H1 (cell line): ENCODE measurements around the gene FUT6. TPM values are rescaled to one million over a fixed set of nuclear protein-coding genes. Genes with fewer than 3 reads are reported as not detected.
A peak's percentile ranks its signal among the peaks of the same experiment; 100 is the strongest.

Experiments
- CTCF ChIA-PET: fragments of 300-600 bp; sonication (Branson Sonifier 250); formaldehyde crosslinking; loops from one replicate; lab custom pipeline; 2021; ENCODE audit not compliant: partially characterized antibody; lab: Charles Lee
- POLR2A ChIA-PET: fragments of 300-600 bp; sonication (Branson Sonifier 250); formaldehyde crosslinking; loops from one replicate; lab custom pipeline; 2021; ENCODE audit warnings: inconsistent platforms; ENCODE audit not compliant: partially characterized antibody; lab: Charles Lee
- DNase-seq, 2 experiments: peaks; one replicate each; pipeline versions ENCODE4 v3.0.0 to v3.0.0-alpha.2; 2010 to 2022; ENCODE audit warnings: low spot score in 2 of 2, low read depth in 1 of 2, mixed read lengths in 1 of 2
- FAIRE-seq: peaks from 2 replicates; lab custom pipeline; 2011; peaks lifted over from hg19 to GRCh38; lab: Jason Lieb, UNC
- H2AFZ ChIP-seq: 2 replicates; pipeline ENCODE4 v1.8.1; 2012; ENCODE audit warnings: low read length, inconsistent platforms
- H2AK5ac ChIP-seq: 2 replicates; pipeline ENCODE4 v1.6.1; 2013; ENCODE audit warnings: low read depth, low read length
- H2BK120ac ChIP-seq: replicated peaks from 2 replicates; pipeline ENCODE3; 2013; ENCODE audit warnings: low read depth, low read length, inconsistent platforms
- H2BK12ac ChIP-seq: 2 replicates; pipeline ENCODE4 v1.6.1; 2013; ENCODE audit warnings: low read depth, low read length
- H2BK15ac ChIP-seq: 2 replicates; pipeline ENCODE4 v1.6.1; 2013; ENCODE audit warnings: low read length
- H2BK20ac ChIP-seq: 2 replicates; pipeline ENCODE4 v1.6.1; 2013; ENCODE audit warnings: low read length
- H2BK5ac ChIP-seq: 2 replicates; pipeline ENCODE4 v1.6.1; 2013; ENCODE audit warnings: low read depth, low read length
- H3K14ac ChIP-seq: 2 replicates; pipeline ENCODE4 v1.6.1; 2013; ENCODE audit warnings: inconsistent platforms; ENCODE audit not compliant: insufficient read length
- H3K18ac ChIP-seq: 2 replicates; pipeline ENCODE4 v1.6.1; 2013; ENCODE audit warnings: low read length; ENCODE audit errors: extremely low read depth
- H3K23ac ChIP-seq: 2 replicates; pipeline ENCODE4 v1.6.1; 2013; ENCODE audit warnings: inconsistent platforms; ENCODE audit not compliant: insufficient read length
- H3K23me2 ChIP-seq: 2 replicates; pipeline ENCODE4 v1.6.1; 2013; ENCODE audit warnings: low read depth, low read length
- H3K27ac ChIP-seq: 2 replicates; pipeline ENCODE4 v1.6.1; 2011; ENCODE audit warnings: low read depth, low read length, inconsistent platforms
- H3K27me3 ChIP-seq, 4 experiments: replicated peaks in 1 of 4; 1 replicate in 1 of 4; 2 replicates in 3 of 4; pipeline versions ENCODE4 v1.6.1 to v1.8.1; 2011 to 2013; ENCODE audit warnings: low read length in 3 of 4, mild to moderate bottlenecking in 3 of 4, inconsistent platforms in 2 of 4, mixed read lengths in 2 of 4, moderate library complexity in 1 of 4; ENCODE audit not compliant: control insufficient read depth in 3 of 4, insufficient read depth in 3 of 4; ENCODE audit errors: extremely low read depth in 1 of 4
- H3K36me3 ChIP-seq, 4 experiments: 2 replicates each; pipeline versions ENCODE4 v1.6.1 to v1.8.1; 2011 to 2013; ENCODE audit warnings: mild to moderate bottlenecking in 4 of 4, low read length in 3 of 4, moderate library complexity in 2 of 4, control low read depth in 1 of 4, inconsistent platforms in 1 of 4; ENCODE audit not compliant: insufficient read depth in 4 of 4, control insufficient read depth in 2 of 4
- H3K4ac ChIP-seq: replicated peaks from 2 replicates; pipeline ENCODE3; 2013; ENCODE audit warnings: low read length, low read depth, mixed read lengths, inconsistent platforms; ENCODE audit not compliant: insufficient read length
- H3K4me1 ChIP-seq, 4 experiments: replicated peaks in 1 of 4; 1 replicate in 1 of 4; 2 replicates in 3 of 4; pipeline versions ENCODE4 v1.6.1 to v1.8.1; 2011 to 2013; ENCODE audit warnings: low read length in 3 of 4, inconsistent platforms in 2 of 4, mixed read lengths in 1 of 4; ENCODE audit not compliant: insufficient read depth in 4 of 4, control insufficient read depth in 3 of 4
- H3K4me2 ChIP-seq, 2 experiments: 2 replicates each; pipeline versions ENCODE4 v1.6.1 to v1.8.1; 2011 to 2013; ENCODE audit warnings: low read depth in 2 of 2, low read length in 2 of 2, control low read depth in 1 of 2, inconsistent platforms in 1 of 2, mild to moderate bottlenecking in 1 of 2; ENCODE audit not compliant: insufficient read depth in 1 of 2
- H3K4me3 ChIP-seq, 4 experiments: fragments of 200-600, 300-600 bp in 1 of 4; sonication (generic), shearing (Covaris generic), sonication (Bioruptor Twin) in 1 of 4; 2 replicates each; pipeline versions ENCODE4 v1.5.1 to v1.8.1; 2011 to 2016; ENCODE audit warnings: low read length in 4 of 4, low read depth in 3 of 4, control low read depth in 2 of 4, inconsistent platforms in 2 of 4, mild to moderate bottlenecking in 2 of 4, mixed read lengths in 1 of 4, moderate library complexity in 1 of 4; ENCODE audit not compliant: insufficient read depth in 2 of 4; ENCODE audit errors: extremely low read depth in 1 of 4
- H3K56ac ChIP-seq: replicated peaks from 2 replicates; pipeline ENCODE3; 2013; ENCODE audit warnings: low read depth, mild to moderate bottlenecking, mixed read lengths, low read length, inconsistent platforms; ENCODE audit not compliant: insufficient read length
- H3K79me1 ChIP-seq: 2 replicates; pipeline ENCODE4 v1.6.1; 2013; ENCODE audit warnings: low read depth, low read length, control low read depth
- H3K79me2 ChIP-seq, 2 experiments: 2 replicates each; pipeline versions ENCODE4 v1.6.1 to v1.8.1; 2012 to 2013; ENCODE audit warnings: low read length in 2 of 2, mild to moderate bottlenecking in 2 of 2, inconsistent platforms in 1 of 2; ENCODE audit not compliant: insufficient read depth in 2 of 2, control insufficient read depth in 1 of 2
- H3K9ac ChIP-seq, 4 experiments: replicated peaks in 1 of 4; 1 replicate in 1 of 4; 2 replicates in 3 of 4; pipeline versions ENCODE4 v1.6.1 to v1.8.1; 2011 to 2013; ENCODE audit warnings: low read depth in 3 of 4, low read length in 3 of 4, control low read depth in 2 of 4, mild to moderate bottlenecking in 2 of 4, moderate library complexity in 2 of 4, inconsistent platforms in 1 of 4; ENCODE audit errors: extremely low read depth in 1 of 4
- H3K9me3 ChIP-seq, 2 experiments: 2 replicates each; pipeline versions ENCODE4 v1.6.1 to v1.8.1; 2012 to 2013; ENCODE audit warnings: mild to moderate bottlenecking in 2 of 2, moderate library complexity in 2 of 2, control low read depth in 1 of 2, inconsistent platforms in 1 of 2, low read depth in 1 of 2, low read length in 1 of 2, mixed read lengths in 1 of 2; ENCODE audit not compliant: insufficient read depth in 2 of 2
- H4K20me1 ChIP-seq, 2 experiments: replicated peaks in 1 of 2; 2 replicates each; pipeline versions ENCODE3 to v1.8.1; 2011 to 2013; ENCODE audit warnings: inconsistent platforms in 2 of 2, low read length in 2 of 2, mild to moderate bottlenecking in 1 of 2; ENCODE audit not compliant: insufficient read depth in 2 of 2, control insufficient read depth in 1 of 2
- H4K5ac ChIP-seq: 2 replicates; pipeline ENCODE4 v1.6.1; 2013; ENCODE audit warnings: low read length, low read depth, mixed read lengths, inconsistent platforms; ENCODE audit not compliant: insufficient read length
- H4K8ac ChIP-seq: 2 replicates; pipeline ENCODE4 v1.8.0; 2013; ENCODE audit warnings: mild to moderate bottlenecking, moderate library complexity, low read length, inconsistent platforms; ENCODE audit not compliant: insufficient read depth; ENCODE audit errors: extremely low read depth
- H4K91ac ChIP-seq: replicated peaks from 2 replicates; pipeline ENCODE3; 2013; ENCODE audit warnings: low read length, mixed read lengths, inconsistent platforms; ENCODE audit not compliant: insufficient read length
- BRCA1 ChIP-seq: IDR thresholded peaks from 2 replicates; pipeline ENCODE4 v1.6.1; 2012; ENCODE audit warnings: low read depth, low read length, improper control_type of control experiment
- CBX5 ChIP-seq: fragments of 300-800, 300-1000 bp; sonication (generic); IDR thresholded peaks from 2 replicates; pipeline ENCODE4 v1.7.1; 2016; ENCODE audit warnings: antibody characterized with exemption, low read length, low read depth
- CREB1 ChIP-seq: IDR thresholded peaks from 2 replicates; pipeline ENCODE4 v1.6.1; 2012; ENCODE audit warnings: inconsistent platforms
- GABPA ChIP-seq: IDR thresholded peaks from 2 replicates; pipeline ENCODE4 v1.6.1; 2011; ENCODE audit warnings: mild to moderate bottlenecking, low read length, moderate library complexity, borderline replicate concordance; ENCODE audit not compliant: insufficient read depth
- MAX ChIP-seq: IDR thresholded peaks from 2 replicates; pipeline ENCODE4 v1.6.1; 2012; ENCODE audit warnings: inconsistent platforms
- RAD21 ChIP-seq, 2 experiments: IDR thresholded peaks in 1 of 2; conservative IDR thresholded peaks in 1 of 2; 2 replicates each; pipeline ENCODE4 v1.6.1; 2011; ENCODE audit warnings: low read depth in 2 of 2, low read length in 2 of 2, improper control_type of control experiment in 1 of 2, inconsistent platforms in 1 of 2, mild to moderate bottlenecking in 1 of 2, moderate library complexity in 1 of 2
- SIX5 ChIP-seq: IDR thresholded peaks from 2 replicates; pipeline ENCODE4 v1.6.1; 2011; ENCODE audit warnings: mild to moderate bottlenecking, low read depth, low read length
- TEAD4 ChIP-seq: IDR thresholded peaks from 2 replicates; pipeline ENCODE4 v1.6.1; 2012; ENCODE audit warnings: low read depth, low read length, inconsistent platforms, mixed read lengths
- ZNF274 ChIP-seq: IDR thresholded peaks from 2 replicates; pipeline ENCODE4 v1.7.0; 2012; ENCODE audit warnings: low read length, borderline replicate concordance; ENCODE audit errors: extremely low read depth
- WGBS, 2 experiments: shearing (Covaris generic) in 1 of 2; methylation state at CpG; one replicate each; pipeline versions ENCODE4 v1.1.6 to v1.1.7; 2013 to 2015; ENCODE audit warnings: low lambda C conversion rate in 2 of 2, mixed read lengths in 2 of 2, inconsistent platforms in 1 of 2, low coverage in 1 of 2, missing lambda C conversion rate in 1 of 2; ENCODE audit not compliant: insufficient replicate concordance in 2 of 2, insufficient coverage in 1 of 2, insufficient read length in 1 of 2; ENCODE audit errors: extremely low coverage in 1 of 2, missing lambda C conversion rate in 1 of 2; 5-methylcytosine and 5-hydroxymethylcytosine counted together
- polyA plus RNA-seq, 7 experiments: library from polyadenylated mRNA; depleted of rRNA in 3 of 7; stranded (reverse) in 5 of 7; unstranded in 2 of 7; fragments of >200 nt in 5 of 7; fragments of 200-250 nt in 2 of 7; gene quantifications; 1 replicate in 5 of 7; 2 replicates in 1 of 7; 4 replicates in 1 of 7; pipeline versions ENCODE4 v1.2.1 to v1.2.3, GENCODE V29; 2011 to 2013; ENCODE audit warnings: missing spikeins in 2 of 7, mixed read lengths in 2 of 7
- total RNA-seq: library from RNA; stranded (reverse); fragmentation: NEBNext Ultra II Directional; extraction: Animal tissue kit (Norgen Biotek cat#: 25700); gene quantifications from 2 replicates; pipeline ENCODE4 v1.2.1, GENCODE V29; 2021

The FUT6 gene
- total and polyA plus RNA-seq, 2 of the 8 experiments (the other 6 are each of a cell fraction or from before 2014, with no cell fraction given): not detected

GRCh38 chr19:5824751-5825150 lies 14.8 kb downstream of the FUT6 start:
- WGBS, 2 experiments: 86% methylated on average over 9 of the region's 10 CpGs; no CpG with 5 or more reads in 1 of the 2 experiments
- Histone ChIP-seq H2BK120ac (no peak overlapping the region), H4K91ac (no peak overlapping the region), H3K56ac (no peak overlapping the region), H2AK5ac (no peak overlapping the region), H2AFZ (no peak overlapping the region), H2BK12ac (no peak overlapping the region), H3K9ac (no peak overlapping the region), H3K18ac (no peak overlapping the region), H2BK15ac (no peak overlapping the region), H3K79me2 (no peaks in the 10 kb centered on the region), H4K5ac (no peak overlapping the region), H4K20me1 (peaks cover 0 to 4% of the 10 kb centered on the region in 2 experiments), H3K23me2 (peaks cover 12% of the 10 kb centered on the region; the same call in 1 of the 2 replicates), H2BK5ac (no peak overlapping the region), H3K14ac (no peak overlapping the region), H3K4me2 (no peak overlapping the region), H3K27me3 (no peaks in the 10 kb centered on the region; a peak in 1 of 7 replicates), H3K4me3 (no peak overlapping the region), H3K4me1 (peaks cover 0 to 8% (median 6%) of the 10 kb centered on the region in 4 experiments; a peak in 6 of 7 replicates), H2BK20ac (no peak overlapping the region), H4K8ac (0 out of 2 replicates have a peak overlapping the region, but pooled peaks have one; percentile 25), H3K9me3 (no peaks in the 10 kb centered on the region), H3K4ac (no peak overlapping the region), H3K27ac (no peak overlapping the region), H3K36me3 (no peaks in the 10 kb centered on the region), H3K23ac (no peak overlapping the region), H3K79me1 (no peaks in the 10 kb centered on the region)
- CTCF ChIA-PET: interaction anchor here (0.5 to 3.7 kb wide), 7 partner anchors 11 to 68 kb away, joined by 3 to 32 read pairs (median 5); partner anchors contain the start of gene NRTN
- no peak for DNase-seq
- no peak for FAIRE-seq
- TF ChIP-seq TEAD4 (no peak), GABPA (no peak), CREB1 (no peak), ZNF274 (no peak), BRCA1 (no peak), SIX5 (no peak), CBX5 (no peak), RAD21 (IDR thresholded peaks at IDR 0.05 in 1 of 2, conservative IDR thresholded peaks at IDR 0.05 in 1 of 2; ENCODE audit: low read depth in 2 of 2, low read length in 2 of 2) (no peak), MAX (no peak)
- POLR2A ChIA-PET: interaction anchor here (0.6 to 2.1 kb wide), 5 partner anchors 16 to 106 kb away, joined by 3 to 8 read pairs (median 5); partner anchors contain the start of genes FUT3 and NRTN
